Adrenal gland (tissue), 5 donors: Measurements from ENCODE around the gene CC2D2B.
"Not testable (repeated sequence)": the region's sequence is repeated elsewhere in the genome, so short reads cannot be mapped to it uniquely, and the experiment has no call there.

Experiments
- CTCF ChIP-seq, 6 experiments: fragments of 450-650 bp in 4 of 6; fragments of 200-600 bp in 2 of 6; sonication (generic) in 1 of 6; IDR thresholded peaks; 1 replicate in 5 of 6; 2 replicates in 1 of 6; pipeline versions ENCODE4 v1.5.1 to v1.8.0; 2016 to 2021; ENCODE audit warnings: antibody characterized with exemption in 6 of 6, mild to moderate bottlenecking in 2 of 6, moderate library complexity in 1 of 6
- POLR2A ChIP-seq, 2 donors: fragments of 450-650 bp; IDR thresholded peaks; one replicate each; pipeline ENCODE4 v1.6.1; 2017; ENCODE audit warnings: antibody characterized with exemption in 2 of 2, mild to moderate bottlenecking in 2 of 2, moderate library complexity in 1 of 2
- donor health status: DM: no; HTN: no; CAD: no.

GRCh38 chr10:95916039-95916438 is 8.3 kb downstream of the CC2D2B start:
- TF ChIP-seq CTCF, POLR2A (IDR thresholded peaks at IDR 0.05): not testable (repeated sequence)
